SK-N-SH (cell line): ENCODE measurements around the gene ZYG11B. TPM values are rescaled to one million over a fixed set of nuclear protein-coding genes. Genes with fewer than 3 reads are reported as not detected.

Experiments
- CTCF ChIA-PET: fragments of 300-600, 350-600 bp; formaldehyde crosslinking; extraction: SDS; loops from one replicate; lab custom pipeline; 2021; lab: Yijun Ruan, JAX
- POLR2A ChIA-PET: fragments of 350-600 bp; sonication (Branson Sonifier 250); formaldehyde crosslinking; extraction: SDS; loops from one replicate; lab custom pipeline; 2020; ENCODE audit warnings: antibody characterized with exemption, inconsistent platforms; lab: Yijun Ruan, JAX
- DNase-seq: peaks from one replicate; pipeline ENCODE4 v3.0.0; 2012
- H2AFZ ChIP-seq: fragments of 200-600 bp; sonication (generic); 2 replicates; pipeline ENCODE4 v1.8.1; 2016; ENCODE audit warnings: antibody characterized with exemption, mild to moderate bottlenecking, low read depth
- H3F3A ChIP-seq: fragments of 200-600 bp; sonication (generic); replicated peaks from 2 replicates; pipeline ENCODE3; 2016; ENCODE audit warnings: antibody characterized with exemption, mild to moderate bottlenecking; ENCODE audit not compliant: insufficient read depth
- H3K27ac ChIP-seq, 2 experiments: fragments of 200-500 bp in 1 of 2; fragments of 200-600 bp in 1 of 2; sonication (Bioruptor generic) in 1 of 2; sonication (generic), shearing (Covaris generic) in 1 of 2; 2 replicates each; pipeline versions ENCODE4 v1.5.1 to v1.6.1; 2014 to 2016; ENCODE audit warnings: low read depth in 2 of 2, inconsistent platforms in 1 of 2, low read length in 1 of 2, mild to moderate bottlenecking in 1 of 2, mixed read lengths in 1 of 2
- H3K27me3 ChIP-seq: fragments of 200-600 bp; sonication (generic), shearing (Covaris generic); 2 replicates; pipeline ENCODE4 v1.6.1; 2016; ENCODE audit warnings: mixed run types; ENCODE audit not compliant: insufficient read depth
- H3K36me3 ChIP-seq, 2 experiments: fragments of 200-500 bp in 1 of 2; fragments of 200-600 bp in 1 of 2; sonication (Bioruptor generic) in 1 of 2; sonication (generic) in 1 of 2; replicated peaks in 1 of 2; 2 replicates each; pipeline versions ENCODE3 to v1.5.1; 2014 to 2016; ENCODE audit warnings: low read length in 1 of 2, mild to moderate bottlenecking in 1 of 2; ENCODE audit not compliant: insufficient read depth in 2 of 2, control insufficient read depth in 1 of 2
- H3K4me1 ChIP-seq, 2 experiments: fragments of 200-500 bp in 1 of 2; fragments of 200-600 bp in 1 of 2; sonication (Bioruptor generic) in 1 of 2; sonication (generic), shearing (Covaris generic) in 1 of 2; 2 replicates each; pipeline versions ENCODE4 v1.5.1 to v1.6.1; 2014 to 2016; ENCODE audit warnings: low read depth in 1 of 2, low read length in 1 of 2, mixed run types in 1 of 2; ENCODE audit not compliant: insufficient read depth in 2 of 2, control insufficient read depth in 1 of 2
- H3K4me2 ChIP-seq: fragments of 200-600 bp; sonication (generic), shearing (Covaris generic); 2 replicates; pipeline ENCODE4 v1.6.1; 2017; ENCODE audit warnings: mixed run types
- H3K4me3 ChIP-seq, 2 experiments: fragments of 200-500 bp in 1 of 2; fragments of 200-600 bp in 1 of 2; sonication (Bioruptor generic) in 1 of 2; sonication (generic), shearing (Covaris generic) in 1 of 2; 2 replicates each; pipeline versions ENCODE4 v1.5.1 to v1.8.1; 2014 to 2016; ENCODE audit warnings: low read depth in 2 of 2, inconsistent platforms in 1 of 2, low read length in 1 of 2, mild to moderate bottlenecking in 1 of 2, mixed read lengths in 1 of 2, moderate library complexity in 1 of 2
- H3K79me2 ChIP-seq: fragments of 200-600 bp; sonication (generic); 2 replicates; pipeline ENCODE4 v1.8.1; 2017; ENCODE audit warnings: mild to moderate bottlenecking; ENCODE audit not compliant: insufficient read depth
- H3K9ac ChIP-seq: fragments of 200-600 bp; sonication (generic); 2 replicates; pipeline ENCODE4 v1.6.1; 2017; ENCODE audit warnings: mixed run types
- H3K9me2 ChIP-seq: fragments of 200-600 bp; sonication (generic); 2 replicates; pipeline ENCODE4 v1.6.1; 2017; ENCODE audit warnings: mixed run types
- H3K9me3 ChIP-seq: fragments of 200-600 bp; sonication (generic); 2 replicates; pipeline ENCODE4 v1.6.1; 2017; ENCODE audit warnings: mixed run types, mild to moderate bottlenecking, moderate library complexity
- H4K20me1 ChIP-seq: fragments of 200-600 bp; sonication (generic); 2 replicates; pipeline ENCODE4 v1.6.1; 2017; ENCODE audit warnings: mild to moderate bottlenecking, mixed run types; ENCODE audit not compliant: insufficient read depth
- EP300 ChIP-seq, 2 experiments: IDR thresholded peaks; 2 replicates each; pipeline versions ENCODE4 v1.4.0 to v1.6.1; 2012; ENCODE audit warnings: borderline replicate concordance in 1 of 2, low read depth in 1 of 2, low read length in 1 of 2
- FOSL2 ChIP-seq: IDR thresholded peaks from 2 replicates; pipeline ENCODE4 v1.4.0; 2012; ENCODE audit warnings: low read depth, mild to moderate bottlenecking, moderate library complexity, borderline replicate concordance
- FOXM1 ChIP-seq: IDR thresholded peaks from 2 replicates; pipeline ENCODE4 v1.4.0; 2012; ENCODE audit warnings: low read depth, mild to moderate bottlenecking
- GABPA ChIP-seq: IDR thresholded peaks from 2 replicates; pipeline ENCODE4 v1.4.0; 2012; ENCODE audit warnings: low read depth, mild to moderate bottlenecking
- GATA2 ChIP-seq: sonication (generic); formaldehyde crosslinking; IDR thresholded peaks from 2 replicates; pipeline ENCODE4 v1.5.0; 2020; ENCODE audit warnings: mild to moderate bottlenecking, missing genetic modification reagents
- MXI1 ChIP-seq: IDR thresholded peaks from 2 replicates; pipeline ENCODE4 v1.6.1; 2012; ENCODE audit warnings: mild to moderate bottlenecking, low read depth, low read length, improper control_type of control experiment
- NFIC ChIP-seq: IDR thresholded peaks from 2 replicates; pipeline ENCODE4 v1.4.0; 2012; ENCODE audit warnings: borderline replicate concordance
- NRF1 ChIP-seq: IDR thresholded peaks from 2 replicates; pipeline ENCODE4 v1.6.1; 2012; ENCODE audit warnings: low read depth, mild to moderate bottlenecking, low read length
- POLR2AphosphoS5 ChIP-seq: IDR thresholded peaks from 2 replicates; pipeline ENCODE4 v1.6.1; 2012; ENCODE audit warnings: low read depth, low read length
- REST ChIP-seq: IDR thresholded peaks from 2 replicates; pipeline ENCODE4 v1.6.1; 2012; ENCODE audit warnings: mild to moderate bottlenecking, low read depth, low read length, moderate library complexity
- RXRA ChIP-seq: IDR thresholded peaks from 2 replicates; pipeline ENCODE4 v1.4.0; 2012; ENCODE audit warnings: low read depth, mild to moderate bottlenecking, borderline replicate concordance
- SIN3A ChIP-seq: IDR thresholded peaks from 2 replicates; pipeline ENCODE4 v1.6.1; 2012; ENCODE audit warnings: low read depth, mild to moderate bottlenecking, low read length, moderate library complexity, borderline replicate concordance
- SMC3 ChIP-seq: IDR thresholded peaks from 2 replicates; pipeline ENCODE4 v1.6.1; 2012; ENCODE audit warnings: low read depth, low read length, improper control_type of control experiment
- TAF1 ChIP-seq: IDR thresholded peaks from 2 replicates; pipeline ENCODE4 v1.6.1; 2012; ENCODE audit warnings: low read depth, mild to moderate bottlenecking, low read length, moderate library complexity, borderline replicate concordance
- TCF12 ChIP-seq: IDR thresholded peaks from 2 replicates; pipeline ENCODE4 v1.4.0; 2012
- TEAD4 ChIP-seq: IDR thresholded peaks from 2 replicates; pipeline ENCODE4 v1.4.0; 2012; ENCODE audit warnings: mild to moderate bottlenecking, borderline replicate concordance; ENCODE audit not compliant: insufficient read depth
- YY1 ChIP-seq: IDR thresholded peaks from 2 replicates; pipeline ENCODE4 v1.4.0; 2012; ENCODE audit warnings: low read depth, mild to moderate bottlenecking
- WGBS: methylation state at CpG from one replicate; pipeline ENCODE4 v1.1.6; 2017; ENCODE audit warnings: low lambda C conversion rate; 5-methylcytosine and 5-hydroxymethylcytosine counted together
- polyA plus RNA-seq, 3 experiments: library from polyadenylated mRNA; depleted of rRNA; stranded (reverse); fragments of >200 nt; gene quantifications; 2 replicates each; pipeline ENCODE4 v1.2.3, GENCODE V29; 2012
- TF ChIP-seq, protein P1 (sequence below): IDR thresholded peaks from 2 replicates; pipeline ENCODE4 v1.4.0; 2012; ENCODE audit warnings: low read depth, borderline replicate concordance

ZYG11B gene
- polyA plus RNA-seq, 1 of the 3 experiments (the other 2 are of a cell fraction), result 5.8 TPM

- TF ChIP-seq REST (no peak), FOXM1 (no peak)
Observed at GRCh38 chr1:52752484-52752826, 26.2 kb downstream of the ZYG11B start (continued).

DNA sequence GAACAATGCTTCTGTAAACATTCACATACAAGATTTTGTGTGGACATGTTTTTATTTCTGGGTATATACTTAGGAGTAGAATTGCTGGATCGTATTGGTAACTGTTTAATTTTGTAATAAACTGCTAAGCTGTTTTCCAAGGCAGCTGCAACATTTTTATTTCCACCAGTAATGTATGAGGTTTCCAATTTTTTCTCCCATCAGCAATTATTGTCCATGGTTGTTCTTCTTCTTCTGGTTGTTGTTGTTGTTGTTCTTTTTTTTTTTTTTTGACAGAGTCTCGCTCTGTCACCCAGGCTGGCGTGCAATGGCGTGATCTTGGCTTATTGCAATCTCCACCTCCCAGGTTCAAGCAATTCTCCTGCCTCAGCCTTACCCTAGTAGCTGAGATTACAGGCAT is 26.9 kb downstream of the ZYG11B start:
- 90% methylated on average over 4 of the region's 4 CpGs for WGBS
- ChIA-PET CTCF (no interaction called here), POLR2A (no interaction called here)
- H3K27ac ChIP-seq, result no peak overlapping the region
- DNase-seq, result no peak
- peaks cover 0 to 9% of the 10 kb centered on the region in 2 experiments for H3K36me3 ChIP-seq
- H3K4me1 ChIP-seq, result peaks cover 3 to 11% of the 10 kb centered on the region in 2 experiments; a peak in 2 of 4 replicates
- H4K20me1 ChIP-seq, result peaks cover 3% of the 10 kb centered on the region; the same call in 1 of the 2 replicates
- no peak overlapping the region for H2AFZ ChIP-seq
- no peak overlapping the region for H3K9ac ChIP-seq
- no peaks in the 10 kb centered on the region for H3K27me3 ChIP-seq
- no peaks in the 10 kb centered on the region for H3K9me3 ChIP-seq
- no peak overlapping the region for H3K4me2 ChIP-seq
- peaks cover 55% of the 10 kb centered on the region for H3K79me2 ChIP-seq
- no peaks in the 10 kb centered on the region for H3F3A ChIP-seq
- H3K4me3 ChIP-seq, result no peak overlapping the region
- no peak for TF ChIP-seq SMC3
- no peak for TF ChIP-seq FOSL2
- TF ChIP-seq POLR2AphosphoS5, result no peak
- no peak for TF ChIP-seq GATA2 (CRISPR knock-in tag)
- no peak for TF ChIP-seq TCF12
- TF ChIP-seq RXRA, result no peak
- TF ChIP-seq REST, result no peak
- TF ChIP-seq TAF1, result no peak
- no peak for TF ChIP-seq GABPA
- no peak for TF ChIP-seq EP300 (IDR thresholded peaks at IDR 0.05; ENCODE audit: borderline replicate concordance in 1 of 2, low read depth in 1 of 2, low read length in 1 of 2)
- no peak for TF ChIP-seq MXI1
- TF ChIP-seq FOXM1, result no peak
- TF ChIP-seq NFIC, result no peak
- TF ChIP-seq SIN3A, result no peak
- TF ChIP-seq, protein P1, sequence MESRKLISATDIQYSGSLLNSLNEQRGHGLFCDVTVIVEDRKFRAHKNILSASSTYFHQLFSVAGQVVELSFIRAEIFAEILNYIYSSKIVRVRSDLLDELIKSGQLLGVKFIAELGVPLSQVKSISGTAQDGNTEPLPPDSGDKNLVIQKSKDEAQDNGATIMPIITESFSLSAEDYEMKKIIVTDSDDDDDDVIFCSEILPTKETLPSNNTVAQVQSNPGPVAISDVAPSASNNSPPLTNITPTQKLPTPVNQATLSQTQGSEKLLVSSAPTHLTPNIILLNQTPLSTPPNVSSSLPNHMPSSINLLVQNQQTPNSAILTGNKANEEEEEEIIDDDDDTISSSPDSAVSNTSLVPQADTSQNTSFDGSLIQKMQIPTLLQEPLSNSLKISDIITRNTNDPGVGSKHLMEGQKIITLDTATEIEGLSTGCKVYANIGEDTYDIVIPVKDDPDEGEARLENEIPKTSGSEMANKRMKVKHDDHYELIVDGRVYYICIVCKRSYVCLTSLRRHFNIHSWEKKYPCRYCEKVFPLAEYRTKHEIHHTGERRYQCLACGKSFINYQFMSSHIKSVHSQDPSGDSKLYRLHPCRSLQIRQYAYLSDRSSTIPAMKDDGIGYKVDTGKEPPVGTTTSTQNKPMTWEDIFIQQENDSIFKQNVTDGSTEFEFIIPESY, result no peak
- no peak for TF ChIP-seq TEAD4
- no peak for TF ChIP-seq NRF1
- TF ChIP-seq YY1, result no peak
- TF ChIP-seq, all 33 proteins: peak for 0
- H3K9me2 ChIP-seq, result no peaks in the 10 kb centered on the region
